ENCODE measurements around the gene MAGEA6. TPM values are rescaled to one million over a fixed set of nuclear protein-coding genes. Genes with fewer than 3 reads are reported as not detected.
"Not testable (repeated sequence)": the region's sequence is repeated elsewhere in the genome, so short reads cannot be mapped to it uniquely, and the experiment has no call there.

The MAGEA6 gene
- polyA plus RNA-seq (ENCODE audit: insufficient read length in 4 of 4) = not detected

GRCh38 chrX:152769549-152770289, at the start of gene MAGEA6:
TSS of gene MAGEA6 (minus strand) at chrX:152769689. CDS start at chrX:152767650, 2,039 bp downstream.
- not testable (repeated sequence) for DNase-seq (ENCODE audit: low read depth in 4 of 4, low spot score in 3 of 4)

- no peak for DNase-seq (ENCODE audit: low read depth in 4 of 4, low spot score in 3 of 4)
Observed at GRCh38 chrX:152819266-152819665, 49.8 kb upstream of the MAGEA6 start.

GRCh38 chrX:152818356-152818755, 48.9 kb upstream of the MAGEA6 start:
- no peak for DNase-seq (ENCODE audit: low read depth in 4 of 4, low spot score in 3 of 4)

- DNase-seq (ENCODE audit: low read depth in 4 of 4, low spot score in 3 of 4) = no peak
Observed at GRCh38 chrX:152817078-152817764, 47.7 kb upstream of the MAGEA6 start.

GRCh38 chrX:152814048-152814447, 44.6 kb upstream of the MAGEA6 start:
- DNase-seq (ENCODE audit: low read depth in 4 of 4, low spot score in 3 of 4) = no peak

GRCh38 chrX:152813206-152813605, 43.7 kb upstream of the MAGEA6 start:
- DNase-seq (ENCODE audit: low read depth in 4 of 4, low spot score in 3 of 4) = no peak

GRCh38 chrX:152810403-152810802, 40.9 kb upstream of the MAGEA6 start:
- DNase-seq (ENCODE audit: low read depth in 4 of 4, low spot score in 3 of 4) = no peak

GRCh38 chrX:152806035-152806434, 36.5 kb upstream of the MAGEA6 start:
- no peak for DNase-seq (ENCODE audit: low read depth in 4 of 4, low spot score in 3 of 4)

GRCh38 chrX:152798945-152799344, 29.5 kb upstream of the MAGEA6 start:
- DNase-seq (ENCODE audit: low read depth in 4 of 4, low spot score in 3 of 4) = no peak

- DNase-seq (ENCODE audit: low read depth in 4 of 4, low spot score in 3 of 4) = not testable (repeated sequence)
Observed at GRCh38 chrX:152787062-152787461, 17.6 kb upstream of the MAGEA6 start.

- DNase-seq (ENCODE audit: low read depth in 4 of 4, low spot score in 3 of 4) = not testable (repeated sequence)
Observed at GRCh38 chrX:152766562-152766961, 2.9 kb downstream of the MAGEA6 start.

- DNase-seq (ENCODE audit: low read depth in 4 of 4, low spot score in 3 of 4) = not testable (repeated sequence)
Observed at GRCh38 chrX:152761582-152761981, 7.9 kb downstream of the MAGEA6 start.

- not testable (repeated sequence) for DNase-seq (ENCODE audit: low read depth in 4 of 4, low spot score in 3 of 4)
Observed at GRCh38 chrX:152759544-152759943, 9.9 kb downstream of the MAGEA6 start.

- DNase-seq (ENCODE audit: low read depth in 4 of 4, low spot score in 3 of 4) = not testable (repeated sequence)
Observed at GRCh38 chrX:152758918-152759317, 10.6 kb downstream of the MAGEA6 start, which contains the start of gene CSAG3. TSS of gene CSAG3 (plus strand) at chrX:152759218.

- DNase-seq (ENCODE audit: low read depth in 4 of 4, low spot score in 3 of 4) = not testable (repeated sequence)
Observed at GRCh38 chrX:152754871-152755270, 14.6 kb downstream of the MAGEA6 start.

GRCh38 chrX:152753686-152754650, 15.5 kb downstream of the MAGEA6 start, which contains the start of gene MAGEA2:
TSS of gene MAGEA2 (minus strand) at chrX:152753842. CDS start at chrX:152751363, 2,479 bp downstream.
- not testable (repeated sequence) for DNase-seq (ENCODE audit: low read depth in 4 of 4, low spot score in 3 of 4)

- no peak for DNase-seq (ENCODE audit: low read depth in 4 of 4, low spot score in 3 of 4)
Observed at GRCh38 chrX:152738560-152738959, 30.9 kb downstream of the MAGEA6 start.

GRCh38 chrX:152736528-152736927, 33.0 kb downstream of the MAGEA6 start:
- DNase-seq (ENCODE audit: low read depth in 4 of 4, low spot score in 3 of 4) = not testable (repeated sequence)

- no peak for DNase-seq (ENCODE audit: low read depth in 4 of 4, low spot score in 3 of 4)
Observed at GRCh38 chrX:152735860-152736511, 33.5 kb downstream of the MAGEA6 start.

GRCh38 chrX:152735101-152735500, 34.4 kb downstream of the MAGEA6 start:
- DNase-seq (ENCODE audit: low read depth in 4 of 4, low spot score in 3 of 4) = no peak
